ENCODE results near the gene SLC1A3. TPM values are rescaled to one million over a fixed set of nuclear protein-coding genes. Genes with fewer than 3 reads are reported as not detected.
"Not testable (repeated sequence)": the region's sequence is repeated elsewhere in the genome, so short reads cannot be mapped to it uniquely, and the experiment has no call there.

Gene SLC1A3
- total and polyA plus RNA-seq, 2 donors (not counting 1 experiment from before 2014, with no cell fraction given): 0.52 to 3.3 TPM

DNA sequence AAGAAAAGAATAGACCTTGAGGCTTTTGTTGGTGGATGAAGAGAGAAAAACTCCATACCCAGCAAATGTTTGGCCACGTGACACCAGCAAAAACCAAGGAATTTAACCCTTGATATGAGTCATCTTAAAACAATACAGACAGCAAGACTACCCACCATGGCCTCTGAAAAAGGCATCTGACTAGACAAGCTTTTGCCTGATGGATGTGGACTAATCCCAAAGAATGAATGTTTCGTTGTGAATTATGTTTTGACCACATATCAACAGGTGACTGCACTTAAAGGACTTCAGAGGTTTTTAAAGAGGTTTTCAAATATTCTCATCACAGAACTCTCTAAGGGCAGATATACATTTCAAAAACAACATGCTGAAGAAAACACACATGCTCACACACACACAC, 33.0 kb upstream of the SLC1A3 start:
- no peaks in the 10 kb centered on the region for H4K20me1 ChIP-seq (ENCODE audit: control insufficient read depth, extremely low read depth, insufficient read depth, low read length)
- no peaks in the 10 kb centered on the region for H3K9me3 ChIP-seq (ENCODE audit: control insufficient read depth, insufficient read depth, low read depth, low read length)
- H3K4me3 ChIP-seq (replicated peaks in 1 of 4; ENCODE audit: control extremely low read depth in 1 of 4, insufficient read depth in 1 of 4, low read depth in 3 of 4, low read length in 4 of 4): no peak overlapping the region
- H3K79me2 ChIP-seq (ENCODE audit: control insufficient read depth, insufficient read depth, low read length): no peaks in the 10 kb centered on the region
- H2AFZ ChIP-seq (ENCODE audit: low read length): no peak overlapping the region
- H3K27ac ChIP-seq (ENCODE audit: insufficient read depth, low read length): no peak overlapping the region
- no peak overlapping the region for H3K4me2 ChIP-seq (ENCODE audit: extremely low read depth, insufficient read depth, low read length)
- H3K9ac ChIP-seq (ENCODE audit: insufficient read depth, low read length): no peak overlapping the region
- peaks cover 2% of the 10 kb centered on the region for H3K4me1 ChIP-seq (ENCODE audit: control insufficient read depth, extremely low read depth, insufficient read depth, low read length)
- no peaks in the 10 kb centered on the region for H3K36me3 ChIP-seq (ENCODE audit: control insufficient read depth, insufficient read depth, low read length)
- no peaks in the 10 kb centered on the region for H3K27me3 ChIP-seq (ENCODE audit: control insufficient read depth, insufficient read depth, low read length)
- DNase-seq (ENCODE audit: low read depth in 2 of 2): peak; percentile 62 to 94
- no peak for TF ChIP-seq EZH2 (IDR thresholded peaks at IDR 0.05; ENCODE audit: low read length, missing control alignments)
- TF ChIP-seq, protein P1, sequence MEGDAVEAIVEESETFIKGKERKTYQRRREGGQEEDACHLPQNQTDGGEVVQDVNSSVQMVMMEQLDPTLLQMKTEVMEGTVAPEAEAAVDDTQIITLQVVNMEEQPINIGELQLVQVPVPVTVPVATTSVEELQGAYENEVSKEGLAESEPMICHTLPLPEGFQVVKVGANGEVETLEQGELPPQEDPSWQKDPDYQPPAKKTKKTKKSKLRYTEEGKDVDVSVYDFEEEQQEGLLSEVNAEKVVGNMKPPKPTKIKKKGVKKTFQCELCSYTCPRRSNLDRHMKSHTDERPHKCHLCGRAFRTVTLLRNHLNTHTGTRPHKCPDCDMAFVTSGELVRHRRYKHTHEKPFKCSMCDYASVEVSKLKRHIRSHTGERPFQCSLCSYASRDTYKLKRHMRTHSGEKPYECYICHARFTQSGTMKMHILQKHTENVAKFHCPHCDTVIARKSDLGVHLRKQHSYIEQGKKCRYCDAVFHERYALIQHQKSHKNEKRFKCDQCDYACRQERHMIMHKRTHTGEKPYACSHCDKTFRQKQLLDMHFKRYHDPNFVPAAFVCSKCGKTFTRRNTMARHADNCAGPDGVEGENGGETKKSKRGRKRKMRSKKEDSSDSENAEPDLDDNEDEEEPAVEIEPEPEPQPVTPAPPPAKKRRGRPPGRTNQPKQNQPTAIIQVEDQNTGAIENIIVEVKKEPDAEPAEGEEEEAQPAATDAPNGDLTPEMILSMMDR (conservative IDR thresholded peaks at IDR 0.05 in 1 of 2, IDR thresholded peaks at IDR 0.05 in 1 of 2; ENCODE audit: low read depth in 1 of 2, low read length in 2 of 2): no peak

- Histone ChIP-seq H3K9me3 (ENCODE audit: control insufficient read depth, insufficient read depth, low read depth, low read length) (no peaks in the 10 kb centered on the region), H3K27ac (ENCODE audit: insufficient read depth, low read length) (no peak overlapping the region), H3K4me3 (replicated peaks in 1 of 4; ENCODE audit: control extremely low read depth in 1 of 4, insufficient read depth in 1 of 4, low read depth in 3 of 4, low read length in 4 of 4) (no peak overlapping the region), H3K4me1 (ENCODE audit: control insufficient read depth, extremely low read depth, insufficient read depth, low read length) (peaks cover 2% of the 10 kb centered on the region), H2AFZ (ENCODE audit: low read length) (no peak overlapping the region), H3K4me2 (ENCODE audit: extremely low read depth, insufficient read depth, low read length) (no peak overlapping the region), H3K36me3 (ENCODE audit: control insufficient read depth, insufficient read depth, low read length) (no peaks in the 10 kb centered on the region), H3K27me3 (ENCODE audit: control insufficient read depth, insufficient read depth, low read length) (no peaks in the 10 kb centered on the region), H3K79me2 (ENCODE audit: control insufficient read depth, insufficient read depth, low read length) (no peaks in the 10 kb centered on the region), H4K20me1 (ENCODE audit: control insufficient read depth, extremely low read depth, insufficient read depth, low read length) (no peaks in the 10 kb centered on the region), H3K9ac (ENCODE audit: insufficient read depth, low read length) (no peak overlapping the region)
- peak; percentile 41 to 83 for DNase-seq (ENCODE audit: low read depth in 2 of 2)
- TF ChIP-seq EZH2 (IDR thresholded peaks at IDR 0.05; ENCODE audit: low read length, missing control alignments): no peak
- TF ChIP-seq, protein P1 (conservative IDR thresholded peaks at IDR 0.05 in 1 of 2, IDR thresholded peaks at IDR 0.05 in 1 of 2; ENCODE audit: low read depth in 1 of 2, low read length in 2 of 2): no peak
Measured at GRCh38 chr5:36575361-36575781, 31.0 kb upstream of the SLC1A3 start.

DNA sequence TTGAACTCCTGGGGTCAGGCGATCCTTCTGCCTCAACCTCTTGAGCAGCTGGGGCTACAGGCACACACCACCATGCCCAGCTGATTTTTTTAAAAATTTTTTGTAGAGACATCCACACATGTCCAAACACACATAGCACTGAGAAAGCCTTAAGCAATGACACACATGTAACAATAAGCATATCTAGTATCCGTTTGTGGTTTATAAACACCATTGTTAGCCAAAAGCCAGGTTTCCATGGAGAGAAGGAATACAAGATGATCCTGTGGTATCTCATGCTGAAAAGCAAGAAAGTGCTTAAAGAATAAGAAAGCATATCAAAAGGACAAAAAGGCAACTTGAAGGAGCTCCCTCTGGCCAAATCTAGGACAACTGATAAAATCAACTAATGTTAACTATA, 29.7 kb upstream of the SLC1A3 start:
- TF ChIP-seq, protein P1 (conservative IDR thresholded peaks at IDR 0.05 in 1 of 2, IDR thresholded peaks at IDR 0.05 in 1 of 2; ENCODE audit: low read depth in 1 of 2, low read length in 2 of 2): no peak
- TF ChIP-seq EZH2 (IDR thresholded peaks at IDR 0.05; ENCODE audit: low read length, missing control alignments): no peak
- Histone ChIP-seq H3K27ac (ENCODE audit: insufficient read depth, low read length) (no peak overlapping the region), H3K4me2 (ENCODE audit: extremely low read depth, insufficient read depth, low read length) (no peak overlapping the region)

GRCh38 chr5:36579858-36580257, 26.5 kb upstream of the SLC1A3 start:
- not testable (repeated sequence) for H3K27me3 ChIP-seq (ENCODE audit: control insufficient read depth, insufficient read depth, low read length); H3K9ac ChIP-seq (ENCODE audit: insufficient read depth, low read length); H3K4me3 ChIP-seq (replicated peaks in 1 of 4; ENCODE audit: control extremely low read depth in 1 of 4, insufficient read depth in 1 of 4, low read depth in 3 of 4, low read length in 4 of 4); H3K4me1 ChIP-seq (ENCODE audit: control insufficient read depth, extremely low read depth, insufficient read depth, low read length); H2AFZ ChIP-seq (ENCODE audit: low read length); H3K4me2 ChIP-seq (ENCODE audit: extremely low read depth, insufficient read depth, low read length); H3K27ac ChIP-seq (ENCODE audit: insufficient read depth, low read length); H3K36me3 ChIP-seq (ENCODE audit: control insufficient read depth, insufficient read depth, low read length); DNase-seq (ENCODE audit: low read depth in 2 of 2); H3K79me2 ChIP-seq (ENCODE audit: control insufficient read depth, insufficient read depth, low read length); H4K20me1 ChIP-seq (ENCODE audit: control insufficient read depth, extremely low read depth, insufficient read depth, low read length); H3K9me3 ChIP-seq (ENCODE audit: control insufficient read depth, insufficient read depth, low read depth, low read length)

More for the DNA sequence above, 29.7 kb upstream of the SLC1A3 start:
- Histone ChIP-seq H3K9me3 (ENCODE audit: control insufficient read depth, insufficient read depth, low read depth, low read length) (no peaks in the 10 kb centered on the region), H3K9ac (ENCODE audit: insufficient read depth, low read length) (no peak overlapping the region), H3K36me3 (ENCODE audit: control insufficient read depth, insufficient read depth, low read length) (no peaks in the 10 kb centered on the region), H3K4me3 (replicated peaks in 1 of 4; ENCODE audit: control extremely low read depth in 1 of 4, insufficient read depth in 1 of 4, low read depth in 3 of 4, low read length in 4 of 4) (no peak overlapping the region), H3K27me3 (ENCODE audit: control insufficient read depth, insufficient read depth, low read length) (no peaks in the 10 kb centered on the region), H3K79me2 (ENCODE audit: control insufficient read depth, insufficient read depth, low read length) (no peaks in the 10 kb centered on the region), H4K20me1 (ENCODE audit: control insufficient read depth, extremely low read depth, insufficient read depth, low read length) (no peaks in the 10 kb centered on the region), H3K4me1 (ENCODE audit: control insufficient read depth, extremely low read depth, insufficient read depth, low read length) (peaks cover 2% of the 10 kb centered on the region), H2AFZ (ENCODE audit: low read length) (no peak overlapping the region)
- no peak for DNase-seq (ENCODE audit: low read depth in 2 of 2)

Measured in fibroblast of lung (primary cell).